OCI-LY7 (cell line): ENCODE results near the gene SNRNP27.

Experiments
- EZH2phosphoT487 ChIP-seq: fragments of 200-600 bp; sonication (generic); IDR thresholded peaks from 2 replicates; pipeline ENCODE4 v1.6.1; 2018; ENCODE audit warnings: low read depth, borderline replicate concordance, mild to moderate bottlenecking, mixed run types, antibody characterized with exemption, low read length, moderate library complexity, mixed read lengths
- TF ChIP-seq, protein P1 (sequence below): fragments of 200-600 bp; sonication (generic); conservative IDR thresholded peaks from 2 replicates; pipeline ENCODE4 v1.5.1; 2014; ENCODE audit warnings: mild to moderate bottlenecking, antibody characterized with exemption, low read length, moderate library complexity, mixed read lengths

GRCh38 chr2:69846182-69847067 lies 47.3 kb upstream of the SNRNP27 start:
- TF ChIP-seq, protein P1, sequence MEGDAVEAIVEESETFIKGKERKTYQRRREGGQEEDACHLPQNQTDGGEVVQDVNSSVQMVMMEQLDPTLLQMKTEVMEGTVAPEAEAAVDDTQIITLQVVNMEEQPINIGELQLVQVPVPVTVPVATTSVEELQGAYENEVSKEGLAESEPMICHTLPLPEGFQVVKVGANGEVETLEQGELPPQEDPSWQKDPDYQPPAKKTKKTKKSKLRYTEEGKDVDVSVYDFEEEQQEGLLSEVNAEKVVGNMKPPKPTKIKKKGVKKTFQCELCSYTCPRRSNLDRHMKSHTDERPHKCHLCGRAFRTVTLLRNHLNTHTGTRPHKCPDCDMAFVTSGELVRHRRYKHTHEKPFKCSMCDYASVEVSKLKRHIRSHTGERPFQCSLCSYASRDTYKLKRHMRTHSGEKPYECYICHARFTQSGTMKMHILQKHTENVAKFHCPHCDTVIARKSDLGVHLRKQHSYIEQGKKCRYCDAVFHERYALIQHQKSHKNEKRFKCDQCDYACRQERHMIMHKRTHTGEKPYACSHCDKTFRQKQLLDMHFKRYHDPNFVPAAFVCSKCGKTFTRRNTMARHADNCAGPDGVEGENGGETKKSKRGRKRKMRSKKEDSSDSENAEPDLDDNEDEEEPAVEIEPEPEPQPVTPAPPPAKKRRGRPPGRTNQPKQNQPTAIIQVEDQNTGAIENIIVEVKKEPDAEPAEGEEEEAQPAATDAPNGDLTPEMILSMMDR: no peak
- no peak for TF ChIP-seq EZH2phosphoT487
